H1 (cell line): ENCODE results near the gene COG7. TPM values are rescaled to one million over a fixed set of nuclear protein-coding genes. Genes with fewer than 3 reads are reported as not detected.

ENCODE experiments used
- CTCF ChIA-PET: fragments of 300-600 bp; sonication (Branson Sonifier 250); formaldehyde crosslinking; loops from one replicate; lab custom pipeline; 2021; ENCODE audit not compliant: partially characterized antibody; lab: Charles Lee
- POLR2A ChIA-PET: fragments of 300-600 bp; sonication (Branson Sonifier 250); formaldehyde crosslinking; loops from one replicate; lab custom pipeline; 2021; ENCODE audit warnings: inconsistent platforms; ENCODE audit not compliant: partially characterized antibody; lab: Charles Lee
- DNase-seq, 2 experiments: peaks; one replicate each; pipeline versions ENCODE4 v3.0.0 to v3.0.0-alpha.2; 2010 to 2022; ENCODE audit warnings: low spot score in 2 of 2, low read depth in 1 of 2, mixed read lengths in 1 of 2
- FAIRE-seq: peaks from 2 replicates; lab custom pipeline; 2011; peaks lifted over from hg19 to GRCh38; lab: Jason Lieb, UNC
- H2AFZ ChIP-seq: 2 replicates; pipeline ENCODE4 v1.8.1; 2012; ENCODE audit warnings: low read length, inconsistent platforms
- H2AK5ac ChIP-seq: 2 replicates; pipeline ENCODE4 v1.6.1; 2013; ENCODE audit warnings: low read depth, low read length
- H2BK120ac ChIP-seq: replicated peaks from 2 replicates; pipeline ENCODE3; 2013; ENCODE audit warnings: low read depth, low read length, inconsistent platforms
- H2BK12ac ChIP-seq: 2 replicates; pipeline ENCODE4 v1.6.1; 2013; ENCODE audit warnings: low read depth, low read length
- H2BK15ac ChIP-seq: 2 replicates; pipeline ENCODE4 v1.6.1; 2013; ENCODE audit warnings: low read length
- H2BK20ac ChIP-seq: 2 replicates; pipeline ENCODE4 v1.6.1; 2013; ENCODE audit warnings: low read length
- H2BK5ac ChIP-seq: 2 replicates; pipeline ENCODE4 v1.6.1; 2013; ENCODE audit warnings: low read depth, low read length
- H3K14ac ChIP-seq: 2 replicates; pipeline ENCODE4 v1.6.1; 2013; ENCODE audit warnings: inconsistent platforms; ENCODE audit not compliant: insufficient read length
- H3K18ac ChIP-seq: 2 replicates; pipeline ENCODE4 v1.6.1; 2013; ENCODE audit warnings: low read length; ENCODE audit errors: extremely low read depth
- H3K23ac ChIP-seq: 2 replicates; pipeline ENCODE4 v1.6.1; 2013; ENCODE audit warnings: inconsistent platforms; ENCODE audit not compliant: insufficient read length
- H3K23me2 ChIP-seq: 2 replicates; pipeline ENCODE4 v1.6.1; 2013; ENCODE audit warnings: low read depth, low read length
- H3K27ac ChIP-seq: 2 replicates; pipeline ENCODE4 v1.6.1; 2011; ENCODE audit warnings: low read depth, low read length, inconsistent platforms
- H3K27me3 ChIP-seq, 4 experiments: replicated peaks in 1 of 4; 1 replicate in 1 of 4; 2 replicates in 3 of 4; pipeline versions ENCODE4 v1.6.1 to v1.8.1; 2011 to 2013; ENCODE audit warnings: low read length in 3 of 4, mild to moderate bottlenecking in 3 of 4, inconsistent platforms in 2 of 4, mixed read lengths in 2 of 4, moderate library complexity in 1 of 4; ENCODE audit not compliant: control insufficient read depth in 3 of 4, insufficient read depth in 3 of 4; ENCODE audit errors: extremely low read depth in 1 of 4
- H3K36me3 ChIP-seq, 4 experiments: 2 replicates each; pipeline versions ENCODE4 v1.6.1 to v1.8.1; 2011 to 2013; ENCODE audit warnings: mild to moderate bottlenecking in 4 of 4, low read length in 3 of 4, moderate library complexity in 2 of 4, control low read depth in 1 of 4, inconsistent platforms in 1 of 4; ENCODE audit not compliant: insufficient read depth in 4 of 4, control insufficient read depth in 2 of 4
- H3K4ac ChIP-seq: replicated peaks from 2 replicates; pipeline ENCODE3; 2013; ENCODE audit warnings: low read length, low read depth, mixed read lengths, inconsistent platforms; ENCODE audit not compliant: insufficient read length
- H3K4me1 ChIP-seq, 4 experiments: replicated peaks in 1 of 4; 1 replicate in 1 of 4; 2 replicates in 3 of 4; pipeline versions ENCODE4 v1.6.1 to v1.8.1; 2011 to 2013; ENCODE audit warnings: low read length in 3 of 4, inconsistent platforms in 2 of 4, mixed read lengths in 1 of 4; ENCODE audit not compliant: insufficient read depth in 4 of 4, control insufficient read depth in 3 of 4
- H3K4me2 ChIP-seq, 2 experiments: 2 replicates each; pipeline versions ENCODE4 v1.6.1 to v1.8.1; 2011 to 2013; ENCODE audit warnings: low read depth in 2 of 2, low read length in 2 of 2, control low read depth in 1 of 2, inconsistent platforms in 1 of 2, mild to moderate bottlenecking in 1 of 2; ENCODE audit not compliant: insufficient read depth in 1 of 2
- H3K4me3 ChIP-seq, 4 experiments: fragments of 200-600, 300-600 bp in 1 of 4; sonication (generic), shearing (Covaris generic), sonication (Bioruptor Twin) in 1 of 4; 2 replicates each; pipeline versions ENCODE4 v1.5.1 to v1.8.1; 2011 to 2016; ENCODE audit warnings: low read length in 4 of 4, low read depth in 3 of 4, control low read depth in 2 of 4, inconsistent platforms in 2 of 4, mild to moderate bottlenecking in 2 of 4, mixed read lengths in 1 of 4, moderate library complexity in 1 of 4; ENCODE audit not compliant: insufficient read depth in 2 of 4; ENCODE audit errors: extremely low read depth in 1 of 4
- H3K56ac ChIP-seq: replicated peaks from 2 replicates; pipeline ENCODE3; 2013; ENCODE audit warnings: low read depth, mild to moderate bottlenecking, mixed read lengths, low read length, inconsistent platforms; ENCODE audit not compliant: insufficient read length
- H3K79me1 ChIP-seq: 2 replicates; pipeline ENCODE4 v1.6.1; 2013; ENCODE audit warnings: low read depth, low read length, control low read depth
- H3K79me2 ChIP-seq, 2 experiments: 2 replicates each; pipeline versions ENCODE4 v1.6.1 to v1.8.1; 2012 to 2013; ENCODE audit warnings: low read length in 2 of 2, mild to moderate bottlenecking in 2 of 2, inconsistent platforms in 1 of 2; ENCODE audit not compliant: insufficient read depth in 2 of 2, control insufficient read depth in 1 of 2
- H3K9ac ChIP-seq, 4 experiments: replicated peaks in 1 of 4; 1 replicate in 1 of 4; 2 replicates in 3 of 4; pipeline versions ENCODE4 v1.6.1 to v1.8.1; 2011 to 2013; ENCODE audit warnings: low read depth in 3 of 4, low read length in 3 of 4, control low read depth in 2 of 4, mild to moderate bottlenecking in 2 of 4, moderate library complexity in 2 of 4, inconsistent platforms in 1 of 4; ENCODE audit errors: extremely low read depth in 1 of 4
- H3K9me3 ChIP-seq, 2 experiments: 2 replicates each; pipeline versions ENCODE4 v1.6.1 to v1.8.1; 2012 to 2013; ENCODE audit warnings: mild to moderate bottlenecking in 2 of 2, moderate library complexity in 2 of 2, control low read depth in 1 of 2, inconsistent platforms in 1 of 2, low read depth in 1 of 2, low read length in 1 of 2, mixed read lengths in 1 of 2; ENCODE audit not compliant: insufficient read depth in 2 of 2
- H4K20me1 ChIP-seq, 2 experiments: replicated peaks in 1 of 2; 2 replicates each; pipeline versions ENCODE3 to v1.8.1; 2011 to 2013; ENCODE audit warnings: inconsistent platforms in 2 of 2, low read length in 2 of 2, mild to moderate bottlenecking in 1 of 2; ENCODE audit not compliant: insufficient read depth in 2 of 2, control insufficient read depth in 1 of 2
- H4K5ac ChIP-seq: 2 replicates; pipeline ENCODE4 v1.6.1; 2013; ENCODE audit warnings: low read length, low read depth, mixed read lengths, inconsistent platforms; ENCODE audit not compliant: insufficient read length
- H4K8ac ChIP-seq: 2 replicates; pipeline ENCODE4 v1.8.0; 2013; ENCODE audit warnings: mild to moderate bottlenecking, moderate library complexity, low read length, inconsistent platforms; ENCODE audit not compliant: insufficient read depth; ENCODE audit errors: extremely low read depth
- H4K91ac ChIP-seq: replicated peaks from 2 replicates; pipeline ENCODE3; 2013; ENCODE audit warnings: low read length, mixed read lengths, inconsistent platforms; ENCODE audit not compliant: insufficient read length
- CEBPB ChIP-seq: IDR thresholded peaks from 2 replicates; pipeline ENCODE4 v1.6.1; 2012; ENCODE audit warnings: low read depth, low read length
- CTBP2 ChIP-seq: IDR thresholded peaks from 2 replicates; pipeline ENCODE4 v1.7.0; 2011; ENCODE audit warnings: borderline replicate concordance, mild to moderate bottlenecking, moderate library complexity, mixed read lengths, low read length; ENCODE audit not compliant: insufficient read depth, insufficient read length
- EZH2 ChIP-seq: fragments of 200-600 bp; sonication (generic); IDR thresholded peaks from 2 replicates; pipeline ENCODE4 v1.7.1; 2012; ENCODE audit warnings: low read depth, mild to moderate bottlenecking, moderate library complexity, low read length, inconsistent platforms; ENCODE audit not compliant: severe bottlenecking
- GTF2F1 ChIP-seq: IDR thresholded peaks from 2 replicates; pipeline ENCODE4 v1.6.1; 2012; ENCODE audit warnings: low read depth, low read length, improper control_type of control experiment, borderline replicate concordance
- PHF8 ChIP-seq: fragments of 200-600 bp; sonication (generic); conservative IDR thresholded peaks from 2 replicates; pipeline ENCODE4 v1.7.1; 2012; ENCODE audit warnings: low read depth, mild to moderate bottlenecking, inconsistent platforms, low read length, moderate library complexity
- POLR2A ChIP-seq, 2 experiments: IDR thresholded peaks; 1 replicate in 1 of 2; 2 replicates in 1 of 2; pipeline ENCODE4 v1.6.1; 2011; ENCODE audit warnings: low read depth in 2 of 2, low read length in 2 of 2, mild to moderate bottlenecking in 2 of 2; ENCODE audit errors: control extremely low read depth in 1 of 2
- RXRA ChIP-seq: IDR thresholded peaks from 2 replicates; pipeline ENCODE4 v1.6.1; 2011; ENCODE audit warnings: low read depth, mild to moderate bottlenecking, low read length, moderate library complexity; ENCODE audit not compliant: insufficient read depth
- SIN3A ChIP-seq, 2 experiments: IDR thresholded peaks in 1 of 2; conservative IDR thresholded peaks in 1 of 2; 2 replicates each; pipeline ENCODE4 v1.6.1; 2011 to 2012; ENCODE audit warnings: low read length in 2 of 2, improper control_type of control experiment in 1 of 2, low read depth in 1 of 2, mild to moderate bottlenecking in 1 of 2
- SIRT6 ChIP-seq: IDR thresholded peaks from one replicate; pipeline ENCODE4 v1.7.1; 2012; ENCODE audit warnings: low read length, inconsistent platforms
- SRF ChIP-seq: IDR thresholded peaks from 2 replicates; pipeline ENCODE4 v1.6.1; 2011; ENCODE audit warnings: mild to moderate bottlenecking, low read depth, low read length, moderate library complexity
- TBP ChIP-seq: IDR thresholded peaks from 2 replicates; pipeline ENCODE4 v1.6.1; 2011; ENCODE audit warnings: low read depth, low read length, improper control_type of control experiment
- ZNF274 ChIP-seq: IDR thresholded peaks from 2 replicates; pipeline ENCODE4 v1.7.0; 2012; ENCODE audit warnings: low read length, borderline replicate concordance; ENCODE audit errors: extremely low read depth
- WGBS, 2 experiments: shearing (Covaris generic) in 1 of 2; methylation state at CpG; one replicate each; pipeline versions ENCODE4 v1.1.6 to v1.1.7; 2013 to 2015; ENCODE audit warnings: low lambda C conversion rate in 2 of 2, mixed read lengths in 2 of 2, inconsistent platforms in 1 of 2, low coverage in 1 of 2, missing lambda C conversion rate in 1 of 2; ENCODE audit not compliant: insufficient replicate concordance in 2 of 2, insufficient coverage in 1 of 2, insufficient read length in 1 of 2; ENCODE audit errors: extremely low coverage in 1 of 2, missing lambda C conversion rate in 1 of 2; 5-methylcytosine and 5-hydroxymethylcytosine counted together
- polyA plus RNA-seq, 7 experiments: library from polyadenylated mRNA; depleted of rRNA in 3 of 7; stranded (reverse) in 5 of 7; unstranded in 2 of 7; fragments of >200 nt in 5 of 7; fragments of 200-250 nt in 2 of 7; gene quantifications; 1 replicate in 5 of 7; 2 replicates in 1 of 7; 4 replicates in 1 of 7; pipeline versions ENCODE4 v1.2.1 to v1.2.3, GENCODE V29; 2011 to 2013; ENCODE audit warnings: missing spikeins in 2 of 7, mixed read lengths in 2 of 7
- total RNA-seq: library from RNA; stranded (reverse); fragmentation: NEBNext Ultra II Directional; extraction: Animal tissue kit (Norgen Biotek cat#: 25700); gene quantifications from 2 replicates; pipeline ENCODE4 v1.2.1, GENCODE V29; 2021

The COG7 gene
- total and polyA plus RNA-seq, 2 of the 8 experiments (the other 6 are each of a cell fraction or from before 2014, with no cell fraction given) = 17.2 to 40.4 TPM

- no peak overlapping the region for H3K14ac ChIP-seq
- peaks cover 0 to 6% (median 3%) of the 10 kb centered on the region in 4 experiments; a peak in 3 of 7 replicates for H3K4me1 ChIP-seq
- no peak overlapping the region for H2BK120ac ChIP-seq
- H2BK12ac ChIP-seq = no peak overlapping the region
- peaks cover 23 to 31% of the 10 kb centered on the region in 2 experiments for H4K20me1 ChIP-seq
- peaks cover 10% of the 10 kb centered on the region; the same call in 1 of the 2 replicates for H3K79me1 ChIP-seq
- H3K27ac ChIP-seq = no peak overlapping the region
- H4K5ac ChIP-seq = no peak overlapping the region
- no peak overlapping the region for H3K56ac ChIP-seq
- H2BK5ac ChIP-seq = no peak overlapping the region
- no peak for FAIRE-seq
- no peaks in the 10 kb centered on the region for H3K9me3 ChIP-seq
- no peak overlapping the region for H3K4me2 ChIP-seq
- H2AK5ac ChIP-seq = no peak overlapping the region
- no peak overlapping the region for H4K91ac ChIP-seq
- ChIA-PET CTCF (interaction anchor here (0.7 to 0.8 kb wide), 2 partner anchors 49 to 62 kb away, joined by 3 read pairs; partner anchors contain the start of genes EARS2 and UBFD1), POLR2A (interaction anchor here (1.0 to 8.6 kb wide), 4 partner anchors 9 to 13 kb away, joined by 3 to 63 read pairs (median 4); partner anchors contain the start of gene GGA2)
- no peak overlapping the region for H3K4ac ChIP-seq
- no peaks in the 10 kb centered on the region for H3K27me3 ChIP-seq
- H3K18ac ChIP-seq = no peak overlapping the region
- no peaks in the 10 kb centered on the region for H3K23me2 ChIP-seq
- no peak overlapping the region for H3K9ac ChIP-seq
- no peak overlapping the region for H3K23ac ChIP-seq
- 96% methylated on average over 4 of the region's 4 CpGs; no CpG with 5 or more reads in 1 of the 2 experiments for WGBS, 2 experiments
- peaks cover 0 to 48% of the 10 kb centered on the region in 2 experiments; a peak in 3 of 4 replicates for H3K79me2 ChIP-seq
- H2BK15ac ChIP-seq = no peak overlapping the region
- DNase-seq = no peak
- no peak overlapping the region for H4K8ac ChIP-seq
- peaks cover 26 to 49% (median 43%) of the 10 kb centered on the region in 4 experiments for H3K36me3 ChIP-seq
- no peak overlapping the region for H3K4me3 ChIP-seq
- no peak for TF ChIP-seq SIRT6
- TF ChIP-seq GTF2F1 = no peak
- TF ChIP-seq RXRA = no peak
- no peak for TF ChIP-seq CTBP2
- no peak for TF ChIP-seq PHF8
- TF ChIP-seq CEBPB = no peak
- TF ChIP-seq ZNF274 = no peak
- TF ChIP-seq TBP = no peak
- no peak for TF ChIP-seq SIN3A (conservative IDR thresholded peaks at IDR 0.05 in 1 of 2, IDR thresholded peaks at IDR 0.05 in 1 of 2; ENCODE audit: low read depth in 1 of 2, low read length in 2 of 2)
- no peak for TF ChIP-seq SRF
- TF ChIP-seq POLR2A (IDR thresholded peaks at IDR 0.05; ENCODE audit: control extremely low read depth in 1 of 2, low read depth in 2 of 2, low read length in 2 of 2) = no peak
- no peak for TF ChIP-seq EZH2
- TF ChIP-seq, all 59 proteins: peak for 0
- Histone ChIP-seq H2AFZ (no peak overlapping the region), H2BK20ac (no peak overlapping the region)
Measured at GRCh38 chr16:23495671-23496070, 42.7 kb upstream of the COG7 start.
